Endothelial cell of umbilical vein (primary cell): Measurements from ENCODE around the gene ABHD10. TPM values are rescaled to one million over a fixed set of nuclear protein-coding genes. Genes with fewer than 3 reads are reported as not detected.
A peak's percentile ranks its signal among the peaks of the same experiment; 100 is the strongest.

Source experiments
- BruUV-seq: library from RNA; stranded (reverse); fragments of 400-500 nt; replicated peaks from 2 replicates; lab custom pipeline; 2021; lab: Mats Ljungman, UMichigan
- CTCF ChIA-PET: fragments of 300-600, 350-600 bp; sonication (Branson Sonifier 250); formaldehyde crosslinking; loops from one replicate; lab custom pipeline; 2021; ENCODE audit warnings: antibody characterized with exemption, inconsistent platforms; lab: Charles Lee
- POLR2A ChIA-PET: fragments of 300-600, 350-600 bp; sonication (Branson Sonifier 250); formaldehyde crosslinking; loops from one replicate; lab custom pipeline; 2021; ENCODE audit warnings: antibody characterized with exemption, inconsistent platforms; lab: Charles Lee
- DNase-seq: peaks from one replicate; pipeline ENCODE4 v3.0.0-alpha.2; 2011; ENCODE audit warnings: low read depth, low spot score
- FAIRE-seq: peaks from 2 replicates; lab custom pipeline; 2011; peaks lifted over from hg19 to GRCh38; lab: Jason Lieb, UNC
- H2AFZ ChIP-seq: 2 replicates; pipeline ENCODE4 v1.6.0; 2012; ENCODE audit warnings: low read depth, low read length, control low read depth, inconsistent platforms
- H3K27ac ChIP-seq: 2 replicates; pipeline ENCODE4 v1.5.1; 2011; ENCODE audit warnings: low read depth, mild to moderate bottlenecking, control low read depth, low read length, moderate library complexity; ENCODE audit not compliant: insufficient read depth
- H3K27me3 ChIP-seq, 2 experiments: 2 replicates each; pipeline versions ENCODE4 v1.6.0 to v1.6.1; 2011; ENCODE audit warnings: low read length in 2 of 2, mixed read lengths in 1 of 2; ENCODE audit not compliant: control insufficient read depth in 2 of 2, insufficient read depth in 2 of 2
- H3K36me3 ChIP-seq, 2 experiments: 2 replicates in 1 of 2; 3 replicates in 1 of 2; pipeline ENCODE4 v1.5.1; 2011; ENCODE audit warnings: low read length in 2 of 2, mild to moderate bottlenecking in 1 of 2, moderate library complexity in 1 of 2; ENCODE audit not compliant: control insufficient read depth in 2 of 2, insufficient read depth in 2 of 2; ENCODE audit errors: extremely low read depth in 1 of 2
- H3K4me1 ChIP-seq: 3 replicates; pipeline ENCODE4 v1.5.1; 2011; ENCODE audit warnings: mild to moderate bottlenecking, low read length; ENCODE audit not compliant: control insufficient read depth, insufficient read depth; ENCODE audit errors: extremely low read depth
- H3K4me2 ChIP-seq: 2 replicates; pipeline ENCODE4 v1.6.1; 2011; ENCODE audit warnings: low read length, control low read depth, mixed read lengths; ENCODE audit not compliant: insufficient read depth
- H3K4me3 ChIP-seq, 3 experiments: fragments of 200-600 bp in 1 of 3; sonication (generic), shearing (Covaris generic) in 1 of 3; replicated peaks in 1 of 3; 2 replicates each; pipeline ENCODE4 v1.5.1; 2011 to 2016; ENCODE audit warnings: control low read depth in 3 of 3, low read length in 3 of 3, mild to moderate bottlenecking in 2 of 3, inconsistent platforms in 1 of 3, low read depth in 1 of 3, moderate library complexity in 1 of 3; ENCODE audit not compliant: insufficient read depth in 1 of 3
- H3K79me2 ChIP-seq: 2 replicates; pipeline ENCODE4 v1.6.0; 2012; ENCODE audit warnings: low read length, inconsistent platforms; ENCODE audit not compliant: control insufficient read depth, insufficient read depth
- H3K9ac ChIP-seq: replicated peaks from 2 replicates; pipeline ENCODE3; 2011; ENCODE audit warnings: low read length, control low read depth; ENCODE audit not compliant: insufficient read depth; ENCODE audit errors: extremely low read depth
- H3K9me1 ChIP-seq: replicated peaks from 3 replicates; pipeline ENCODE4 v1.6.0; 2011; ENCODE audit warnings: mild to moderate bottlenecking, low read length; ENCODE audit not compliant: control insufficient read depth, insufficient read depth; ENCODE audit errors: extremely low read depth
- H3K9me3 ChIP-seq: replicated peaks from 2 replicates; pipeline ENCODE4 v1.5.1; 2012; ENCODE audit warnings: low read length, inconsistent platforms; ENCODE audit not compliant: control insufficient read depth, insufficient read depth
- H4K20me1 ChIP-seq: replicated peaks from 2 replicates; pipeline ENCODE3; 2011; ENCODE audit warnings: mild to moderate bottlenecking, low read length; ENCODE audit not compliant: control insufficient read depth, insufficient read depth; ENCODE audit errors: extremely low read depth
- EZH2 ChIP-seq: IDR thresholded peaks from 2 replicates; pipeline ENCODE4 v1.6.1; 2012; ENCODE audit warnings: borderline replicate concordance, low read depth, mild to moderate bottlenecking, moderate library complexity, low read length, inconsistent platforms; ENCODE audit not compliant: severe bottlenecking
- FOS ChIP-seq: IDR thresholded peaks from 2 replicates; pipeline ENCODE4 v1.6.1; 2011; ENCODE audit warnings: mild to moderate bottlenecking, low read length, moderate library complexity, borderline replicate concordance; ENCODE audit not compliant: insufficient read depth
- GATA2 ChIP-seq: IDR thresholded peaks from 2 replicates; pipeline ENCODE4 v1.7.0; 2011; ENCODE audit warnings: low read depth, mild to moderate bottlenecking, moderate library complexity, mixed read lengths, low read length; ENCODE audit not compliant: insufficient read length, insufficient read depth
- POLR2A ChIP-seq: IDR thresholded peaks from 2 replicates; pipeline ENCODE4 v1.6.1; 2012; ENCODE audit warnings: low read depth, mild to moderate bottlenecking, control low read depth, low read length
- POLR2AphosphoS5 ChIP-seq: IDR thresholded peaks from 2 replicates; pipeline ENCODE4 v1.6.1; 2012; ENCODE audit warnings: low read depth, mild to moderate bottlenecking, control low read depth, low read length, moderate library complexity; ENCODE audit not compliant: insufficient read depth
- dilution Hi-C: fragments of 300-500 bp; cut with MboI; formaldehyde crosslinking; loops from one replicate; pipeline ENCODE4 v1.15.0; 2019; ENCODE audit warnings: low sequenced_read_pairs; ENCODE audit not compliant: extremely low pct_ligation_motif_present
- intact Hi-C: fragments of 100-400 bp; cut with micrococcal nuclease; formaldehyde crosslinking; loops from one replicate; pipeline ENCODE4 v1.10.0; 2022
- polyA plus RNA-seq, 4 experiments: library from polyadenylated mRNA; depleted of rRNA in 3 of 4; stranded (reverse) in 3 of 4; unstranded in 1 of 4; fragments of >200 nt; gene quantifications; 2 replicates each; pipeline versions ENCODE4 v1.2.1 to v1.2.3, GENCODE V29; 2011 to 2012; ENCODE audit warnings: missing spikeins in 1 of 4
- total RNA-seq: library from RNA; stranded (reverse); gene quantifications from 2 replicates; pipeline ENCODE4 v1.2.3, GENCODE V29; 2021
- TF ChIP-seq, protein P1 (sequence below), 2 donors: IDR thresholded peaks; 1 replicate in 1 of 2; 2 replicates in 1 of 2; pipeline ENCODE4 v1.5.1; 2011; ENCODE audit warnings: low read length in 2 of 2, mild to moderate bottlenecking in 2 of 2, moderate library complexity in 2 of 2, control low read depth in 1 of 2, inconsistent platforms in 1 of 2, low read depth in 1 of 2; ENCODE audit not compliant: insufficient read depth in 1 of 2; ENCODE audit errors: extremely low read depth in 1 of 2

ABHD10 gene
- total and polyA plus RNA-seq, 2 donors (not counting 3 experiments of a cell fraction or from before 2014, with no cell fraction given) = 10.0 to 37.0 TPM

DNA sequence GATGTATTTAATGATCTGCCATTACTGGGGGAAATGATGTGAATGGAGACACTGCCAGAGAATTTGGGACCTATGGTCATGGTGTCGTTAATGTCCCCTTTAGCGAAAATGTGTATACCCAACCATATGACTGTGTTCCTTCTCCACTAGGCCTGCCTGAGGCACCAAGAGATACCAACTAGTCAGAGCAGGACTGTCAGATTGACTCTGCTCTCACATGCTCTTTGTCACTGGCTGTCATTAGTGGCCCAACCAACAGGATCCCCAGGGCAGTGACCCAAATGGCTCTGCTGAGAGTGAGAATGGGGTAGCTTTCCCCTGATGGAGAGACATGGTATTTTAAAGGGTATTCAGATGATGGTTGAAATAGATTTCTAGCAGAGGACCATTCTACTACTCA, 22.7 kb downstream of the ABHD10 start:
- Histone ChIP-seq H3K9me1 (no peaks in the 10 kb centered on the region), H3K36me3 (no peaks in the 10 kb centered on the region), H4K20me1 (no peaks in the 10 kb centered on the region), H3K9ac (no peak overlapping the region), H3K27me3 (no peaks in the 10 kb centered on the region), H3K79me2 (no peaks in the 10 kb centered on the region), H3K9me3 (no peaks in the 10 kb centered on the region), H3K4me3 (no peak overlapping the region), H3K4me1 (peaks cover 10% of the 10 kb centered on the region), H3K27ac (no peak overlapping the region), H2AFZ (no peak overlapping the region), H3K4me2 (no peak overlapping the region)
- DNase-seq (no peak), FAIRE-seq (no peak)
- dilution Hi-C loops (no loop called here), intact Hi-C loops (no loop called here)
- ChIA-PET POLR2A (no interaction called here), CTCF (interaction anchor here (0.7 to 7.2 kb wide), 6 partner anchors 10 to 41 kb away, joined by 3 to 61 read pairs (median 4); no protein-coding TSS in a partner anchor)
- no TSS peak for BruUV-seq
- TF ChIP-seq POLR2A (no peak), EZH2 (no peak), POLR2AphosphoS5 (no peak)

DNA sequence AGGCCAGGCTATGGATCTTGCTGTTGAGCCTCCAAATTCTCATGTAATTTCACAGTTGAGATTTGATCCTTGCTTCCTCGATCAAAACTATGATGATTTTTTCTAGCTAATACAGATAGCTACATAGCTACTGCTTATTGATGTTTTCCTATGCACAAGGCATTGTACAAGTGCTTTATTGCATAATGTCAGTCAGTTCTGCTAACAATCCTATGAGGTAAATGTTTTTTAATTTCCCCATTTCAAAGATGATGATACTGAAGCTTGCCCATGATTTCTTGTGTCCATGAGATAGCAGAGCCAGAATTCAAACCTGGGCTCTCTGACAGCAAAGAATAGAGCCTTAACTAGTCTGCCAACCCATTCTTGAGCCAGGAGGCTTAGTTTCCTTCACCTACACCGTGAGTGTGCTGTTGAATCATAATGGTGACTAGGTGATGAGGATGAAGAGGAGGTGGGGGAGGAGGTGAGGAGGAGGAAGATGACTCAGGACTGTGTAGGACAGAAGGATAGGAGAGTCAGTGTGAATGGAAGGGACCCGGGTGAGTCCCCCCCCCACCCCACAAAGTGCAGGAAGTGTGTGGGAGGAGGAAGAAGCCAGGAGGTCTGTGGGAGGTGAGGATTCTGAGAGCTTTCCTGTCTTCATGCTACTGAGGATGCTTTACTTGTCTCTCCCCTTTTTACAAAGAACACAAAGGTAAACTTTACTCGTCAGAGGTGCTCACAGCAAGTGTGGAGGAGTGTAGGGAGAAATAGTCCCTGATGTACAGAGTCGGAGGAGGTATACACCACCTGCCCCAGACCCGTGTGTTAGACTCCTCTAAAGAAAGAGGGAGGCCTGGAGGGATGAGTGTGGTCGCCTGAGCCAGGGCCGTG, 23.5 kb downstream of the ABHD10 start:
- Histone ChIP-seq H3K4me3 (no peak overlapping the region), H2AFZ (no peak overlapping the region), H3K4me1 (peaks cover 10% of the 10 kb centered on the region), H3K27ac (no peak overlapping the region), H3K9me1 (no peaks in the 10 kb centered on the region), H4K20me1 (no peaks in the 10 kb centered on the region), H3K9ac (no peak overlapping the region), H3K9me3 (no peaks in the 10 kb centered on the region), H3K4me2 (no peak overlapping the region), H3K36me3 (no peaks in the 10 kb centered on the region), H3K27me3 (no peaks in the 10 kb centered on the region), H3K79me2 (no peaks in the 10 kb centered on the region)
- no TSS peak for BruUV-seq
- intact Hi-C loops (no loop called here), dilution Hi-C loops (no loop called here)
- POLR2A ChIA-PET = no interaction called here
- peak; percentile 80 for TF ChIP-seq FOS
- no peak for TF ChIP-seq GATA2
- TF ChIP-seq, protein P1, sequence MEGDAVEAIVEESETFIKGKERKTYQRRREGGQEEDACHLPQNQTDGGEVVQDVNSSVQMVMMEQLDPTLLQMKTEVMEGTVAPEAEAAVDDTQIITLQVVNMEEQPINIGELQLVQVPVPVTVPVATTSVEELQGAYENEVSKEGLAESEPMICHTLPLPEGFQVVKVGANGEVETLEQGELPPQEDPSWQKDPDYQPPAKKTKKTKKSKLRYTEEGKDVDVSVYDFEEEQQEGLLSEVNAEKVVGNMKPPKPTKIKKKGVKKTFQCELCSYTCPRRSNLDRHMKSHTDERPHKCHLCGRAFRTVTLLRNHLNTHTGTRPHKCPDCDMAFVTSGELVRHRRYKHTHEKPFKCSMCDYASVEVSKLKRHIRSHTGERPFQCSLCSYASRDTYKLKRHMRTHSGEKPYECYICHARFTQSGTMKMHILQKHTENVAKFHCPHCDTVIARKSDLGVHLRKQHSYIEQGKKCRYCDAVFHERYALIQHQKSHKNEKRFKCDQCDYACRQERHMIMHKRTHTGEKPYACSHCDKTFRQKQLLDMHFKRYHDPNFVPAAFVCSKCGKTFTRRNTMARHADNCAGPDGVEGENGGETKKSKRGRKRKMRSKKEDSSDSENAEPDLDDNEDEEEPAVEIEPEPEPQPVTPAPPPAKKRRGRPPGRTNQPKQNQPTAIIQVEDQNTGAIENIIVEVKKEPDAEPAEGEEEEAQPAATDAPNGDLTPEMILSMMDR (IDR thresholded peaks at IDR 0.05; ENCODE audit: extremely low read depth in 1 of 2, insufficient read depth in 1 of 2, low read depth in 1 of 2, low read length in 2 of 2) = no peak
- CTCF ChIA-PET = interaction anchor here (1.2 to 7.2 kb wide), 3 partner anchors 9 to 13 kb away, joined by 4 to 61 read pairs (median 51); no protein-coding TSS in a partner anchor
- FAIRE-seq (no peak), DNase-seq (peak; percentile 8)
